MM.1S (cell line): ENCODE data around the gene ARID1A.

ENCODE experiments used
- CTCF ChIP-seq: fragments of 300-600 bp; sonication (generic); IDR thresholded peaks from 2 replicates; pipeline ENCODE4 v1.5.1; 2016; ENCODE audit warnings: antibody characterized with exemption, low read length, mixed read lengths
- EZH2 ChIP-seq: fragments of 300-600 bp; sonication (generic); optimal IDR thresholded peaks from 2 replicates; pipeline ENCODE3; 2017; ENCODE audit warnings: low read depth, mild to moderate bottlenecking, antibody characterized with exemption, low read length, mixed read lengths

DNA sequence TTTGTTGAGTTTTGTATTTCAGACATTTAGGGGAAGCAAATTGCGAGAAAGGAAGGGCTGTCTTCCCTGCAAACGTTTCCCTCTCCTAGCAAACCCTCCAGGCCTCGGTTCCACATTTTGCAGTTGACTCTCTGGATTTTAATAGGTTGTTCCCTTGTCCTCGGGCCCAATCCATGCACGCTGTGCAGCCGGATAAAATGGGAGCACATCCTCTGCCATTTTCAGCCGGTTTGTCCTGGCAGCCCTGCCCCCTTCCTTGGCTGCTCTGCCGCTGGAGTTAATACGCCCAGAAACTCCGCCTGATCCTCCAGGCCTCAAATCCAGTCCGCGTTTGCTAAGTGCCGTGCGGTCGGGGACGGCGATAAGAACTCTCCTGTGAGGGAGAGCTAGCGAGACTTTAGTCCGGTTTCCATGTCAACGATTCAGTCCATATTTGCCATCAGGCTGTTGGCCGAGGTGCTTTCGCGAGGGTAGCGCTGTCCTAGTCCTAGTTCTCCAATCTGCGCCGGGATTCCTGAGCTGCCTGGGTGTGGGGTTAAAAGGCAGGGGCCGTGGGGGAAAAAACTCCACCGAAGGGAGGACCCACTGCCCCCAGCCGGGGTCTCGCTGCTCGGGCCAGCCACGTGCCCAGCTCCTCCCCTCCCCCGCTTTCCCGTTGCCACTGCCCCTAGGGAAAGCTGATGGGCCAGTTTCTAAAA is 2.9 kb upstream of the ARID1A start:
- TF ChIP-seq CTCF (no peak), EZH2 (no peak)
